ENCODE data around the gene GFI1B.

- TF ChIP-seq CTCF (IDR thresholded peaks at IDR 0.05; ENCODE audit: low read depth, low read length, missing input control) (no peak), JUND (IDR thresholded peaks at IDR 0.05) (no peak), RAD21 (IDR thresholded peaks at IDR 0.05) (no peak), REST (IDR thresholded peaks at IDR 0.05) (no peak), YY1 (IDR thresholded peaks at IDR 0.05) (no peak), ZBTB33 (IDR thresholded peaks at IDR 0.05) (no peak)
Observed at GRCh38 chr9:132990781-132991180, 12.3 kb downstream of the GFI1B start.
